ENCODE data around the gene TCTA.

TCTA gene

DNA sequence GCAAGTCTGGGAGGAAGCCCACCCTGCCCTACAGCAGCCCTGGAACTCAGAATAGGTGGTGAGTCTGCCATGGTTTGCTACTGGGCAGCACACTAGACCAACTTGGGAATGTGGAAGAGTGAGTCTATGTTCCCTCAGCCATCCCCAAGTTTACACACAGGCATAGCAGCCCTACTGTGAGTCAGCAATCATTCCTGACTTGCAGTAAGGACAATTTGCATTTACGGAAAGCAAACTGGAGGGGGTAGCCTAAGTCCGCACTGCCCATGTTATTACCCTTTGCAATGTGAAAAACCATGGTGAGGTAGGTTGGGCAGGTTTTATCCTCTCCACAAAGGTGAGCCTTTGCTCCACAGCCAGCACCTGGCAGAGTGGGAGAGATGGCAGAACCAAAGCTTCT lies 4.6 kb downstream of the TCTA start:
- TF ChIP-seq CTCF (IDR thresholded peaks at IDR 0.05; ENCODE audit: insufficient read depth, missing control alignments) = no peak
- FAIRE-seq (no peak), DNase-seq (ENCODE audit: insufficient read length, low spot score) (no peak)

GRCh38 chr3:49417516-49418120 lies 5.4 kb downstream of the TCTA start:
- no peak for TF ChIP-seq CTCF (IDR thresholded peaks at IDR 0.05; ENCODE audit: insufficient read depth, missing control alignments)
- FAIRE-seq = no peak
- no peak for DNase-seq (ENCODE audit: insufficient read length, low spot score)

- no peak for DNase-seq (ENCODE audit: insufficient read length, low spot score)
- no peak for TF ChIP-seq CTCF (IDR thresholded peaks at IDR 0.05; ENCODE audit: insufficient read depth, missing control alignments)
Measured at GRCh38 chr3:49421890-49422378, 9.7 kb downstream of the TCTA start.

DNA sequence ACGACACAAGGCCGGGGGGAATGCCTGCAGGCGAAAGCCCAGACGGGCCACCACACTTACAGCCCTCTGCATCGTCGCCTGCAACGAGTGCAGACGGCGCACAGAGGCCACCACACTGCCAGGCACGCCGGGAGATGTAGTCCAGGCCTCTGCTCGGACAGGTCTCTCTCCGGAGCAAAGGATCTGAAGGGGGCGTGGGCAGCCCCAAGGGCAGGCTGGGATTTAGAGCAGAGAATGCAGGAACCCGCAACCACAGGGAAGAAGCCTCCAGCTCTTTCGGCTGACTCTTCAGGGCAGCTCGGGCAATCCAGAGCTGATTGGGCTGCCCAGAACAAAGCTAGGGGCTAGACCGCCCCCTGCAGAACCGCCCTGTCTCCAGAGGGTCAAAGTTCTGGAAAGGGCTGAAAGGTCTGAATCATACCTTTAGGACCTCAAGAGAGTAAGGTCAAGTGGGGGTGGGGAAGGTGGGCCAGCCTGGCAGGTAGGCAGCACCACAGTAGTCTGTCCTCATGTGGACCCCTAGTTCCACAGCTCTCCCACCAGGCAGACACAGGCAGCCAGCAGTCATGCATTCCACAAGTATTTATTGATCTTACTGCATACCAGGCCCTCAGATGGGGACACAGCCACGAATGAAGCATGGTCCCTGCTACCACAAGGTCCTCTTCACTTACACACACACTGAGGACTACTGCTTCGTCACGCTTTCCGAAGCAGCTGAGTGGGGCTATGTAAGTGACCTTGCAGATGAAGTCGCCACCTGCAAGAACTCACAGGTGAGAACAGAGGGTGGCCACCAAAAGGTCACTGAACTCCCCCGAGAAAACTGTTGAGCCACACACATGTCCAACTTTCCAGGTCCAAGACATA lies 10.4 kb downstream of the TCTA start, which contains the start of gene AMT:
AMT (minus strand) TSS at position 95 of the 870 bp plus-strand sequence; CDS start at position 72, 23 bp downstream.
- TF ChIP-seq CTCF (IDR thresholded peaks at IDR 0.05; ENCODE audit: insufficient read depth, missing control alignments) = no peak

More at GRCh38 chr3:49421890-49422378, 9.7 kb downstream of the TCTA start:
- no peak for FAIRE-seq

GRCh38 chr3:49424816-49425215 lies 12.6 kb downstream of the TCTA start:
- DNase-seq (ENCODE audit: insufficient read length, low spot score) = no peak
- TF ChIP-seq CTCF (IDR thresholded peaks at IDR 0.05; ENCODE audit: insufficient read depth, missing control alignments) = no peak
- no peak for FAIRE-seq

More for the DNA sequence above, 10.4 kb downstream of the TCTA start, which contains the start of gene AMT:
- DNase-seq (ENCODE audit: insufficient read length, low spot score) = no peak
- FAIRE-seq = no peak

GRCh38 chr3:49427586-49427985 lies 15.4 kb downstream of the TCTA start:
- TF ChIP-seq CTCF (IDR thresholded peaks at IDR 0.05; ENCODE audit: insufficient read depth, missing control alignments) = no peak
- FAIRE-seq (no peak), DNase-seq (ENCODE audit: insufficient read length, low spot score) (no peak)

DNA sequence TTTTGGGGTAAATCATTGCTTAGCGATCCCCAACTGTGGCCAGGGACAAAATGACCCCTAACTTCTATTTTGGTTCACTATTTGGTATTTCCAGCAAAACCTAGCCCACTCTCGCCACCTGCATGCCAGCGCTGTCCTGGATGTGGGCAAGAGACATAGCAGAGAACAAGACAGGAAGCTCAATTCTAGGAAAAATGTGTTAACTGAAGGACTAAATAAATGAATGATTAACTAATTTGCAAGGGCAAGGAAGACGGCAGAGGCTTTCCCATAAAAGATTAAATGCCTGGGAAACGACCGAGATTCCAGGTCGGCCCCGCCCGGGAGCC lies 16.5 kb downstream of the TCTA start:
- FAIRE-seq (no peak), DNase-seq (ENCODE audit: insufficient read length, low spot score) (no peak)
- TF ChIP-seq CTCF (IDR thresholded peaks at IDR 0.05; ENCODE audit: insufficient read depth, missing control alignments) = peak; percentile 15

Measured in D721Med (cell line).